Measurements from ENCODE around the gene SLC28A1. TPM values are rescaled to one million over a fixed set of nuclear protein-coding genes. Genes with fewer than 3 reads are reported as not detected.

Gene SLC28A1
- total RNA-seq, 3 donors from 2014 or later (not counting 1 experiment from before 2014, with no cell fraction given) = not detected

DNA sequence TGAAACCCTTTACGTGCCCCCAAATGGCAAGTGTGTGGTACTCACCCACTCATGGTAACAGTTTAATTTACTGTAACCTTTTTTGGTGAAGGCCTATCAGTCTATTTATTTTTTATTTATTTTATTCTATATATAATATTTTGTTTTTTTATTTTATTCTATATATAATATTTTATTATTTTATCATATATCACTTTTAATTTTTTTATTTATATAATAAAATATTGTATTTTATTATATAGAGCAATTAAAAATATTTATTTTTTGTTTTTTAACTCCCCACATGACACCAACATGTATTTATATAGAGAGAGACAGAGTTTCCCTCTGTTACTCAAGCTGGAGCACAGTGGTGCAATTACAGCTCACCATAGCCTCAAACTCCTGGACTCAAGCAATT lies 41.4 kb downstream of the SLC28A1 start:
- WGBS (ENCODE audit: insufficient coverage) = 100% methylated on average over 1 of the region's 1 CpG
- ATAC-seq (no peak), DNase-seq (no peak)
- Mint-ChIP-seq H3K27me3 (ENCODE audit: low read depth in 2 of 2) (no peaks in the 10 kb centered on the region), H3K4me3 (no peak overlapping the region), H3K9me3 (no peaks in the 10 kb centered on the region), H3K27ac (no peak overlapping the region), H3K4me1 (peaks cover 4 to 10% of the 10 kb centered on the region in 2 donors), H3K36me3 (no peaks in the 10 kb centered on the region)
- H3K4me1 ChIP-seq (ENCODE audit: control insufficient read depth, insufficient read depth, low read length) = no peaks in the 10 kb centered on the region
- no peak for TF ChIP-seq CTCF (IDR thresholded peaks at IDR 0.05)
- H3K9me3 ChIP-seq (ENCODE audit: control insufficient read depth, insufficient read depth, low read length) = no peaks in the 10 kb centered on the region
- H3K27ac ChIP-seq (ENCODE audit: low read length) = no peak overlapping the region
- intact Hi-C loops (cut with micrococcal nuclease) = no loop called here
- no peaks in the 10 kb centered on the region for H3K36me3 ChIP-seq (ENCODE audit: control insufficient read depth, insufficient read depth, low read length)
- H3K27me3 ChIP-seq (ENCODE audit: control insufficient read depth, insufficient read depth, low read length) = no peaks in the 10 kb centered on the region
- no peak overlapping the region for H3K4me3 ChIP-seq (ENCODE audit: low read length)

DNA sequence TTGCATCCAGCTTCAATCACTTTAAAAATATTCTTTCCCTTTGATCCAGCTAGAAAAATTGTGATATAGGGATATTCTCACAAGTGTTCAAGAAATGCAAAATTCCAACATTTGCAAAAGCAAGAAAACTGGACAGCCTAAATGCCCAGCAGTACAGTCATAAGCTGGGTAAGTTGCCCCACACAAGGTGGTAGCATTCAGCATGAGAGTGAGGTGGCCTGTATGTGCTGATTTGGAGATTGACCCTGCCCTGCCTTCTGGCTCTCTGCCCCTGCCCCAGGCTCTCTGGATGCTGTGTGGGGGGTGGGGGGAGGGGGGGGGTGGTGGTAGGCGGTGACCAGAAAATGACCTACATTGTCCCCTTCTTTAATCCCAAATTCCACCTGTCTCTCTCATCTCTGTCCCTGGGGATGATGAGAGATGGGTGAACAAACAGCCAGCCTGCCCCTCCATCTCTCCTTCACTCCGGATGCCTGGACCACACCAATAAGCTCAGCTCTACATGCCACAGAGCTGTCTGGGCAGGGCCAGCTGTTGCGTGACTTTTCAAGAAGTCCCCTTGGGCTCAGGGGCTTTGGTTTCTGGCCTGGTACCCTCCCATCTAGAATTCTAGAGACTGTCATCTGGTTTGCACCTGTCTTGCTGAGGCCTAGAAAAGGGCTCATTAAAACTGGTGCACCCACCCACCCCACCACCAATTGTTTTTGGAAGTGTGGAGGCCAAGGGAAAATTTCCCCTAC lies 42.2 kb downstream of the SLC28A1 start:
- 93% methylated on average over 2 of the region's 3 CpGs for WGBS (ENCODE audit: insufficient coverage)
- Histone ChIP-seq H3K4me3 (ENCODE audit: low read length) (no peak overlapping the region), H3K36me3 (ENCODE audit: control insufficient read depth, insufficient read depth, low read length) (no peaks in the 10 kb centered on the region), H3K27me3 (ENCODE audit: control insufficient read depth, insufficient read depth, low read length) (no peaks in the 10 kb centered on the region), H3K4me1 (ENCODE audit: control insufficient read depth, insufficient read depth, low read length) (no peaks in the 10 kb centered on the region), H3K9me3 (ENCODE audit: control insufficient read depth, insufficient read depth, low read length) (no peaks in the 10 kb centered on the region), H3K27ac (ENCODE audit: low read length) (no peak overlapping the region)
- Mint-ChIP-seq H3K4me3 (no peak overlapping the region), H3K4me1 (peaks cover 4 to 10% of the 10 kb centered on the region in 2 donors), H3K36me3 (no peaks in the 10 kb centered on the region), H3K27me3 (ENCODE audit: low read depth in 2 of 2) (no peaks in the 10 kb centered on the region), H3K9me3 (no peaks in the 10 kb centered on the region), H3K27ac (no peak overlapping the region)
- no peak for DNase-seq
- intact Hi-C loops (cut with micrococcal nuclease) = no loop called here
- no peak for TF ChIP-seq CTCF (IDR thresholded peaks at IDR 0.05)
- ATAC-seq = no peak

DNA sequence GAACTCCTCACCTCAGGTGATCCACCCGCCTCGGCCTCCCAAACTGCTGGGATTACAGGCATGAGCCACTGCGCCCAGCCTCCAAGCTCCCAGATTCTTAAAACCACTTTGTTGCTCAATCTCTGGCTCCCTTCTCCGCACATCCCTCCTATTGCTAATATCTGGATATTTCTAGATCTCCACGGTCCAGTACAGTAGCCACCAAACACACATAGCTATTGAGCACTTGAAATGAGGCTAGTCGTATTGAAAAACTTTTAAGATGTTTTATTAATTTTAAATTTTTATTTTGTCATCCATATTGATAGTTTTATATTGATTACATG lies 44.3 kb downstream of the SLC28A1 start:
- Histone ChIP-seq H3K27ac (ENCODE audit: low read length) (no peak overlapping the region), H3K27me3 (ENCODE audit: control insufficient read depth, insufficient read depth, low read length) (no peaks in the 10 kb centered on the region), H3K36me3 (ENCODE audit: control insufficient read depth, insufficient read depth, low read length) (no peaks in the 10 kb centered on the region), H3K9me3 (ENCODE audit: control insufficient read depth, insufficient read depth, low read length) (no peaks in the 10 kb centered on the region), H3K4me1 (ENCODE audit: control insufficient read depth, insufficient read depth, low read length) (no peaks in the 10 kb centered on the region), H3K4me3 (ENCODE audit: low read length) (no peak overlapping the region)
- DNase-seq (no peak), ATAC-seq (no peak)
- WGBS (ENCODE audit: insufficient coverage) = 90% methylated on average over 5 of the region's 6 CpGs
- no peak for TF ChIP-seq CTCF (IDR thresholded peaks at IDR 0.05)
- H3K4me3 Mint-ChIP-seq = no peak overlapping the region
- no peaks in the 10 kb centered on the region for H3K36me3 Mint-ChIP-seq
- no peaks in the 10 kb centered on the region for H3K9me3 Mint-ChIP-seq
- intact Hi-C loops (cut with micrococcal nuclease) = loop anchor here (1.0 kb wide), 2 partner anchors 84 to 341 kb away; no protein-coding TSS in a partner anchor
- H3K4me1 Mint-ChIP-seq = peaks cover 4 to 10% of the 10 kb centered on the region in 2 donors
- H3K27ac Mint-ChIP-seq = no peak overlapping the region
- peaks cover 0 to 3% of the 10 kb centered on the region in 2 donors for H3K27me3 Mint-ChIP-seq (ENCODE audit: low read depth in 2 of 2)
